ENCODE measurements around the gene COL1A2. TPM values are rescaled to one million over a fixed set of nuclear protein-coding genes. Genes with fewer than 3 reads are reported as not detected.

COL1A2 gene
- polyA plus RNA-seq, 1 experiment = 4,815 TPM

GRCh38 chr7:94395141-94396036 lies 694 bp downstream of the COL1A2 start:
- TF ChIP-seq, protein P1, sequence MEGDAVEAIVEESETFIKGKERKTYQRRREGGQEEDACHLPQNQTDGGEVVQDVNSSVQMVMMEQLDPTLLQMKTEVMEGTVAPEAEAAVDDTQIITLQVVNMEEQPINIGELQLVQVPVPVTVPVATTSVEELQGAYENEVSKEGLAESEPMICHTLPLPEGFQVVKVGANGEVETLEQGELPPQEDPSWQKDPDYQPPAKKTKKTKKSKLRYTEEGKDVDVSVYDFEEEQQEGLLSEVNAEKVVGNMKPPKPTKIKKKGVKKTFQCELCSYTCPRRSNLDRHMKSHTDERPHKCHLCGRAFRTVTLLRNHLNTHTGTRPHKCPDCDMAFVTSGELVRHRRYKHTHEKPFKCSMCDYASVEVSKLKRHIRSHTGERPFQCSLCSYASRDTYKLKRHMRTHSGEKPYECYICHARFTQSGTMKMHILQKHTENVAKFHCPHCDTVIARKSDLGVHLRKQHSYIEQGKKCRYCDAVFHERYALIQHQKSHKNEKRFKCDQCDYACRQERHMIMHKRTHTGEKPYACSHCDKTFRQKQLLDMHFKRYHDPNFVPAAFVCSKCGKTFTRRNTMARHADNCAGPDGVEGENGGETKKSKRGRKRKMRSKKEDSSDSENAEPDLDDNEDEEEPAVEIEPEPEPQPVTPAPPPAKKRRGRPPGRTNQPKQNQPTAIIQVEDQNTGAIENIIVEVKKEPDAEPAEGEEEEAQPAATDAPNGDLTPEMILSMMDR (IDR thresholded peaks at IDR 0.05; ENCODE audit: low read depth, low read length) = peak; percentile 77
- ChIA-PET CTCF (interaction anchor here (0.7 to 12.0 kb wide), 16 partner anchors 8 to 474 kb away, joined by 3 to 482 read pairs (median 5); partner anchors contain the start of gene GNG11), POLR2A (interaction anchor here (0.6 to 13.1 kb wide), 23 partner anchors 8 to 473 kb away, joined by 3 to 450 read pairs (median 5); no protein-coding TSS in a partner anchor)
- Histone ChIP-seq H3K27me3 (ENCODE audit: control insufficient read depth, insufficient read depth, low read length) (no peaks in the 10 kb centered on the region), H3K4me3 (ENCODE audit: low read depth, low read length) (peak overlapping the region; percentile 96), H3K9me3 (ENCODE audit: control insufficient read depth, insufficient read depth, low read length) (no peaks in the 10 kb centered on the region), H3K27ac (ENCODE audit: low read depth, low read length) (peak overlapping the region; percentile 98)
- peak; percentile 64 for DNase-seq (ENCODE audit: low read depth, low spot score)

- CTCF ChIA-PET = interaction anchor here (1.1 to 12.0 kb wide), 13 partner anchors 9 to 102 kb away, joined by 3 to 482 read pairs (median 5); no protein-coding TSS in a partner anchor
- Histone ChIP-seq H3K4me3 (ENCODE audit: low read depth, low read length) (peak overlapping the region; percentile 96), H3K27ac (ENCODE audit: low read depth, low read length) (peak overlapping the region; percentile 98), H3K9me3 (ENCODE audit: control insufficient read depth, insufficient read depth, low read length) (no peaks in the 10 kb centered on the region), H3K27me3 (ENCODE audit: control insufficient read depth, insufficient read depth, low read length) (no peaks in the 10 kb centered on the region)
- POLR2A ChIA-PET = interaction anchor here (0.6 to 13.1 kb wide), 15 partner anchors 11 to 474 kb away, joined by 3 to 450 read pairs (median 10); no protein-coding TSS in a partner anchor
- DNase-seq (ENCODE audit: low read depth, low spot score) = peak; percentile 45
- TF ChIP-seq, protein P1 (IDR thresholded peaks at IDR 0.05; ENCODE audit: low read depth, low read length) = no peak
These were observed 1.3 kb downstream of the COL1A2 start for GRCh38 chr7:94396037-94396431.

- no peaks in the 10 kb centered on the region for H3K27me3 ChIP-seq (ENCODE audit: control insufficient read depth, insufficient read depth, low read length)
- TF ChIP-seq, protein P1 (IDR thresholded peaks at IDR 0.05; ENCODE audit: low read depth, low read length) = no peak
- DNase-seq (ENCODE audit: low read depth, low spot score) = no peak
- POLR2A ChIA-PET = interaction anchor here (0.6 to 13.1 kb wide), 5 partner anchors 21 to 201 kb away, joined by 3 to 450 read pairs (median 56); no protein-coding TSS in a partner anchor
- H3K9me3 ChIP-seq (ENCODE audit: control insufficient read depth, insufficient read depth, low read length) = no peaks in the 10 kb centered on the region
- H3K4me3 ChIP-seq (ENCODE audit: low read depth, low read length) = peak overlapping the region; percentile 96
- peak overlapping the region; percentile 98 for H3K27ac ChIP-seq (ENCODE audit: low read depth, low read length)
- CTCF ChIA-PET = interaction anchor here (12.0 kb wide), 1 partner anchor 103 kb away, joined by 482 read pairs; no protein-coding TSS in a partner anchor
These were observed 1.9 kb downstream of the COL1A2 start for GRCh38 chr7:94396596-94396995.

DNA sequence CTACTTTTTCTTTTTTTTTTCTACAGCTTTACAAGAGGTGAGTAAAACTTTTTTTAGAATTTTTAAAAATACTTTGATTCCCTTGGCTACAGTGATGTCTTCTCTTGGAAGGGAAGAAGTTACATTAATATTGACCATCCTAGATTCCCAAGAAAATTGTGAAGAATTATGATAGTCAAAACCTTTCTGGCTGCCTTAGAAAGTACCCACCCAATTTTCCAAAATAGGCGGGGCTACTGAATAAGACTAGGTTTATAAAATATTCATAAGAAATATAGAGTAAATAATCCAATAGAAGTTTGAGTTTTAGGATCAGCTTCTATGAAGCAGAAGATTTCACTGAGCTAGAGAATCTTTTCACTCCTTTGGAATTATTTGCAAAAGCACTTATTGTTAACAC lies 3.0 kb downstream of the COL1A2 start:
- no peak for DNase-seq (ENCODE audit: low read depth, low spot score)
- Histone ChIP-seq H3K4me3 (ENCODE audit: low read depth, low read length) (peak overlapping the region; percentile 96), H3K9me3 (ENCODE audit: control insufficient read depth, insufficient read depth, low read length) (no peaks in the 10 kb centered on the region), H3K27me3 (ENCODE audit: control insufficient read depth, insufficient read depth, low read length) (no peaks in the 10 kb centered on the region), H3K27ac (ENCODE audit: low read depth, low read length) (no peak overlapping the region)
- ChIA-PET CTCF (interaction anchor here (2.4 to 12.0 kb wide), 2 partner anchors 39 to 104 kb away, joined by 7 to 482 read pairs; no protein-coding TSS in a partner anchor), POLR2A (interaction anchor here (0.7 to 13.1 kb wide), 7 partner anchors 12 to 108 kb away, joined by 3 to 450 read pairs (median 27); no protein-coding TSS in a partner anchor)
- TF ChIP-seq, protein P1 (IDR thresholded peaks at IDR 0.05; ENCODE audit: low read depth, low read length) = no peak

All from AG04450 (cell line).